SK-N-SH (cell line): ENCODE data around the gene EYA2. TPM values are rescaled to one million over a fixed set of nuclear protein-coding genes. Genes with fewer than 3 reads are reported as not detected.

Experiments used
- CTCF ChIA-PET: fragments of 300-600, 350-600 bp; formaldehyde crosslinking; extraction: SDS; loops from one replicate; lab custom pipeline; 2021; lab: Yijun Ruan, JAX
- POLR2A ChIA-PET: fragments of 350-600 bp; sonication (Branson Sonifier 250); formaldehyde crosslinking; extraction: SDS; loops from one replicate; lab custom pipeline; 2020; ENCODE audit warnings: antibody characterized with exemption, inconsistent platforms; lab: Yijun Ruan, JAX
- DNase-seq: peaks from one replicate; pipeline ENCODE4 v3.0.0; 2012
- H2AFZ ChIP-seq: fragments of 200-600 bp; sonication (generic); 2 replicates; pipeline ENCODE4 v1.8.1; 2016; ENCODE audit warnings: antibody characterized with exemption, mild to moderate bottlenecking, low read depth
- H3F3A ChIP-seq: fragments of 200-600 bp; sonication (generic); replicated peaks from 2 replicates; pipeline ENCODE3; 2016; ENCODE audit warnings: antibody characterized with exemption, mild to moderate bottlenecking; ENCODE audit not compliant: insufficient read depth
- H3K27ac ChIP-seq, 2 experiments: fragments of 200-500 bp in 1 of 2; fragments of 200-600 bp in 1 of 2; sonication (Bioruptor generic) in 1 of 2; sonication (generic), shearing (Covaris generic) in 1 of 2; 2 replicates each; pipeline versions ENCODE4 v1.5.1 to v1.6.1; 2014 to 2016; ENCODE audit warnings: low read depth in 2 of 2, inconsistent platforms in 1 of 2, low read length in 1 of 2, mild to moderate bottlenecking in 1 of 2, mixed read lengths in 1 of 2
- H3K27me3 ChIP-seq: fragments of 200-600 bp; sonication (generic), shearing (Covaris generic); 2 replicates; pipeline ENCODE4 v1.6.1; 2016; ENCODE audit warnings: mixed run types; ENCODE audit not compliant: insufficient read depth
- H3K36me3 ChIP-seq, 2 experiments: fragments of 200-500 bp in 1 of 2; fragments of 200-600 bp in 1 of 2; sonication (Bioruptor generic) in 1 of 2; sonication (generic) in 1 of 2; replicated peaks in 1 of 2; 2 replicates each; pipeline versions ENCODE3 to v1.5.1; 2014 to 2016; ENCODE audit warnings: low read length in 1 of 2, mild to moderate bottlenecking in 1 of 2; ENCODE audit not compliant: insufficient read depth in 2 of 2, control insufficient read depth in 1 of 2
- H3K4me1 ChIP-seq, 2 experiments: fragments of 200-500 bp in 1 of 2; fragments of 200-600 bp in 1 of 2; sonication (Bioruptor generic) in 1 of 2; sonication (generic), shearing (Covaris generic) in 1 of 2; 2 replicates each; pipeline versions ENCODE4 v1.5.1 to v1.6.1; 2014 to 2016; ENCODE audit warnings: low read depth in 1 of 2, low read length in 1 of 2, mixed run types in 1 of 2; ENCODE audit not compliant: insufficient read depth in 2 of 2, control insufficient read depth in 1 of 2
- H3K4me2 ChIP-seq: fragments of 200-600 bp; sonication (generic), shearing (Covaris generic); 2 replicates; pipeline ENCODE4 v1.6.1; 2017; ENCODE audit warnings: mixed run types
- H3K4me3 ChIP-seq, 2 experiments: fragments of 200-500 bp in 1 of 2; fragments of 200-600 bp in 1 of 2; sonication (Bioruptor generic) in 1 of 2; sonication (generic), shearing (Covaris generic) in 1 of 2; 2 replicates each; pipeline versions ENCODE4 v1.5.1 to v1.8.1; 2014 to 2016; ENCODE audit warnings: low read depth in 2 of 2, inconsistent platforms in 1 of 2, low read length in 1 of 2, mild to moderate bottlenecking in 1 of 2, mixed read lengths in 1 of 2, moderate library complexity in 1 of 2
- H3K79me2 ChIP-seq: fragments of 200-600 bp; sonication (generic); 2 replicates; pipeline ENCODE4 v1.8.1; 2017; ENCODE audit warnings: mild to moderate bottlenecking; ENCODE audit not compliant: insufficient read depth
- H3K9ac ChIP-seq: fragments of 200-600 bp; sonication (generic); 2 replicates; pipeline ENCODE4 v1.6.1; 2017; ENCODE audit warnings: mixed run types
- H3K9me2 ChIP-seq: fragments of 200-600 bp; sonication (generic); 2 replicates; pipeline ENCODE4 v1.6.1; 2017; ENCODE audit warnings: mixed run types
- H3K9me3 ChIP-seq: fragments of 200-600 bp; sonication (generic); 2 replicates; pipeline ENCODE4 v1.6.1; 2017; ENCODE audit warnings: mixed run types, mild to moderate bottlenecking, moderate library complexity
- H4K20me1 ChIP-seq: fragments of 200-600 bp; sonication (generic); 2 replicates; pipeline ENCODE4 v1.6.1; 2017; ENCODE audit warnings: mild to moderate bottlenecking, mixed run types; ENCODE audit not compliant: insufficient read depth
- CHD2 ChIP-seq: fragments of 150-350 bp; IDR thresholded peaks from 2 replicates; pipeline ENCODE4 v1.6.1; 2018; ENCODE audit warnings: low read length; ENCODE audit not compliant: partially characterized antibody
- FOSL2 ChIP-seq: IDR thresholded peaks from 2 replicates; pipeline ENCODE4 v1.4.0; 2012; ENCODE audit warnings: low read depth, mild to moderate bottlenecking, moderate library complexity, borderline replicate concordance
- FOXM1 ChIP-seq: IDR thresholded peaks from 2 replicates; pipeline ENCODE4 v1.4.0; 2012; ENCODE audit warnings: low read depth, mild to moderate bottlenecking
- GABPA ChIP-seq: IDR thresholded peaks from 2 replicates; pipeline ENCODE4 v1.4.0; 2012; ENCODE audit warnings: low read depth, mild to moderate bottlenecking
- GATA2 ChIP-seq: sonication (generic); formaldehyde crosslinking; IDR thresholded peaks from 2 replicates; pipeline ENCODE4 v1.5.0; 2020; ENCODE audit warnings: mild to moderate bottlenecking, missing genetic modification reagents
- MAX ChIP-seq: IDR thresholded peaks from 2 replicates; pipeline ENCODE4 v1.4.0; 2012; ENCODE audit warnings: low read depth
- MEF2A ChIP-seq: IDR thresholded peaks from 2 replicates; pipeline ENCODE4 v1.4.0; 2012; ENCODE audit warnings: low read depth, borderline replicate concordance
- NFIC ChIP-seq: IDR thresholded peaks from 2 replicates; pipeline ENCODE4 v1.4.0; 2012; ENCODE audit warnings: borderline replicate concordance
- NRF1 ChIP-seq: IDR thresholded peaks from 2 replicates; pipeline ENCODE4 v1.6.1; 2012; ENCODE audit warnings: low read depth, mild to moderate bottlenecking, low read length
- POLR2AphosphoS5 ChIP-seq: IDR thresholded peaks from 2 replicates; pipeline ENCODE4 v1.6.1; 2012; ENCODE audit warnings: low read depth, low read length
- RCOR1 ChIP-seq: fragments of 150-350 bp; IDR thresholded peaks from 2 replicates; pipeline ENCODE4 v1.6.1; 2017; ENCODE audit warnings: antibody characterized with exemption, low read length
- RFX5 ChIP-seq: IDR thresholded peaks from 2 replicates; pipeline ENCODE4 v1.6.1; 2012; ENCODE audit warnings: mild to moderate bottlenecking, improper control_type of control experiment, low read length
- TAF1 ChIP-seq: IDR thresholded peaks from 2 replicates; pipeline ENCODE4 v1.6.1; 2012; ENCODE audit warnings: low read depth, mild to moderate bottlenecking, low read length, moderate library complexity, borderline replicate concordance
- TCF12 ChIP-seq: IDR thresholded peaks from 2 replicates; pipeline ENCODE4 v1.4.0; 2012
- TEAD4 ChIP-seq: IDR thresholded peaks from 2 replicates; pipeline ENCODE4 v1.4.0; 2012; ENCODE audit warnings: mild to moderate bottlenecking, borderline replicate concordance; ENCODE audit not compliant: insufficient read depth
- USF2 ChIP-seq: fragments of 150-350 bp; IDR thresholded peaks from 2 replicates; pipeline ENCODE4 v1.6.1; 2017; ENCODE audit warnings: antibody characterized with exemption, low read length, low read depth, borderline replicate concordance
- YY1 ChIP-seq: IDR thresholded peaks from 2 replicates; pipeline ENCODE4 v1.4.0; 2012; ENCODE audit warnings: low read depth, mild to moderate bottlenecking
- ZBTB33 ChIP-seq: IDR thresholded peaks from 2 replicates; pipeline ENCODE4 v1.4.0; 2012; ENCODE audit warnings: low read depth, borderline replicate concordance
- WGBS: methylation state at CpG from one replicate; pipeline ENCODE4 v1.1.6; 2017; ENCODE audit warnings: low lambda C conversion rate; 5-methylcytosine and 5-hydroxymethylcytosine counted together
- polyA plus RNA-seq, 3 experiments: library from polyadenylated mRNA; depleted of rRNA; stranded (reverse); fragments of >200 nt; gene quantifications; 2 replicates each; pipeline ENCODE4 v1.2.3, GENCODE V29; 2012
- TF ChIP-seq, protein P1 (sequence below): IDR thresholded peaks from 2 replicates; pipeline ENCODE4 v1.6.1; 2012; ENCODE audit warnings: mild to moderate bottlenecking, low read depth, low read length, moderate library complexity
- TF ChIP-seq, protein P2 (sequence below): fragments of 150-350 bp; IDR thresholded peaks from 2 replicates; pipeline ENCODE4 v1.6.1; 2016; ENCODE audit warnings: mild to moderate bottlenecking, low read depth, low read length

The EYA2 gene
- polyA plus RNA-seq, 1 of the 3 experiments (the other 2 are of a cell fraction) = 0.05 TPM

- H3K79me2 ChIP-seq = no peaks in the 10 kb centered on the region
- no peak overlapping the region for H3K4me2 ChIP-seq
- no peak for DNase-seq
- TF ChIP-seq NFIC (no peak), RFX5 (no peak), CHD2 (no peak), GATA2 (CRISPR knock-in tag) (no peak), FOXM1 (no peak), ZBTB33 (no peak), TCF12 (no peak), FOSL2 (no peak), TAF1 (no peak), POLR2AphosphoS5 (no peak), MEF2A (no peak)
- TF ChIP-seq, protein P1, sequence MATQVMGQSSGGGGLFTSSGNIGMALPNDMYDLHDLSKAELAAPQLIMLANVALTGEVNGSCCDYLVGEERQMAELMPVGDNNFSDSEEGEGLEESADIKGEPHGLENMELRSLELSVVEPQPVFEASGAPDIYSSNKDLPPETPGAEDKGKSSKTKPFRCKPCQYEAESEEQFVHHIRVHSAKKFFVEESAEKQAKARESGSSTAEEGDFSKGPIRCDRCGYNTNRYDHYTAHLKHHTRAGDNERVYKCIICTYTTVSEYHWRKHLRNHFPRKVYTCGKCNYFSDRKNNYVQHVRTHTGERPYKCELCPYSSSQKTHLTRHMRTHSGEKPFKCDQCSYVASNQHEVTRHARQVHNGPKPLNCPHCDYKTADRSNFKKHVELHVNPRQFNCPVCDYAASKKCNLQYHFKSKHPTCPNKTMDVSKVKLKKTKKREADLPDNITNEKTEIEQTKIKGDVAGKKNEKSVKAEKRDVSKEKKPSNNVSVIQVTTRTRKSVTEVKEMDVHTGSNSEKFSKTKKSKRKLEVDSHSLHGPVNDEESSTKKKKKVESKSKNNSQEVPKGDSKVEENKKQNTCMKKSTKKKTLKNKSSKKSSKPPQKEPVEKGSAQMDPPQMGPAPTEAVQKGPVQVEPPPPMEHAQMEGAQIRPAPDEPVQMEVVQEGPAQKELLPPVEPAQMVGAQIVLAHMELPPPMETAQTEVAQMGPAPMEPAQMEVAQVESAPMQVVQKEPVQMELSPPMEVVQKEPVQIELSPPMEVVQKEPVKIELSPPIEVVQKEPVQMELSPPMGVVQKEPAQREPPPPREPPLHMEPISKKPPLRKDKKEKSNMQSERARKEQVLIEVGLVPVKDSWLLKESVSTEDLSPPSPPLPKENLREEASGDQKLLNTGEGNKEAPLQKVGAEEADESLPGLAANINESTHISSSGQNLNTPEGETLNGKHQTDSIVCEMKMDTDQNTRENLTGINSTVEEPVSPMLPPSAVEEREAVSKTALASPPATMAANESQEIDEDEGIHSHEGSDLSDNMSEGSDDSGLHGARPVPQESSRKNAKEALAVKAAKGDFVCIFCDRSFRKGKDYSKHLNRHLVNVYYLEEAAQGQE = no peak
- WGBS = 50% methylated on average over 5 of the region's 5 CpGs
- H3K9me2 ChIP-seq = no peaks in the 10 kb centered on the region
- H3K27me3 ChIP-seq = no peaks in the 10 kb centered on the region; the same call in 1 of the 2 replicates
- H3K9me3 ChIP-seq = no peaks in the 10 kb centered on the region
- H3F3A ChIP-seq = no peaks in the 10 kb centered on the region
- H3K27ac ChIP-seq = no peak overlapping the region
- no peak overlapping the region for H3K9ac ChIP-seq
- ChIA-PET CTCF (no interaction called here), POLR2A (no interaction called here)
- H3K4me3 ChIP-seq = no peak overlapping the region
- H2AFZ ChIP-seq = no peak overlapping the region
- H3K36me3 ChIP-seq = no peaks in the 10 kb centered on the region
- no peaks in the 10 kb centered on the region for H3K4me1 ChIP-seq
- no peaks in the 10 kb centered on the region for H4K20me1 ChIP-seq
These were observed 101.0 kb downstream of the EYA2 start for GRCh38 chr20:46995561-46996142.

GRCh38 chr20:46997187-46997586 lies 102.5 kb downstream of the EYA2 start:
- no peaks in the 10 kb centered on the region for H3K36me3 ChIP-seq
- H3K9me3 ChIP-seq = no peaks in the 10 kb centered on the region
- no peaks in the 10 kb centered on the region; the same call in 1 of the 2 replicates for H3K27me3 ChIP-seq
- no peaks in the 10 kb centered on the region for H4K20me1 ChIP-seq
- no peaks in the 10 kb centered on the region for H3F3A ChIP-seq
- no peak overlapping the region for H3K4me3 ChIP-seq
- no peaks in the 10 kb centered on the region for H3K79me2 ChIP-seq
- POLR2A ChIA-PET = no interaction called here
- no peak overlapping the region for H3K9ac ChIP-seq
- H2AFZ ChIP-seq = no peak overlapping the region
- DNase-seq = no peak
- WGBS = 34% methylated on average over 2 of the region's 2 CpGs
- no peak overlapping the region for H3K4me2 ChIP-seq
- CTCF ChIA-PET = interaction anchor here (0.7 kb wide), 1 partner anchor 18 kb away, joined by 4 read pairs; no protein-coding TSS in a partner anchor
- TF ChIP-seq MEF2A (no peak), CHD2 (no peak), NRF1 (no peak), MAX (no peak), RCOR1 (no peak), GATA2 (CRISPR knock-in tag) (no peak), YY1 (no peak), USF2 (no peak), FOSL2 (no peak), TCF12 (no peak), GABPA (no peak), POLR2AphosphoS5 (no peak), TEAD4 (no peak)
- TF ChIP-seq, protein P2, sequence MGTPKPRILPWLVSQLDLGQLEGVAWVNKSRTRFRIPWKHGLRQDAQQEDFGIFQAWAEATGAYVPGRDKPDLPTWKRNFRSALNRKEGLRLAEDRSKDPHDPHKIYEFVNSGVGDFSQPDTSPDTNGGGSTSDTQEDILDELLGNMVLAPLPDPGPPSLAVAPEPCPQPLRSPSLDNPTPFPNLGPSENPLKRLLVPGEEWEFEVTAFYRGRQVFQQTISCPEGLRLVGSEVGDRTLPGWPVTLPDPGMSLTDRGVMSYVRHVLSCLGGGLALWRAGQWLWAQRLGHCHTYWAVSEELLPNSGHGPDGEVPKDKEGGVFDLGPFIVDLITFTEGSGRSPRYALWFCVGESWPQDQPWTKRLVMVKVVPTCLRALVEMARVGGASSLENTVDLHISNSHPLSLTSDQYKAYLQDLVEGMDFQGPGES = no peak
- no peak overlapping the region for H3K27ac ChIP-seq
- no peaks in the 10 kb centered on the region for H3K4me1 ChIP-seq
- H3K9me2 ChIP-seq = no peaks in the 10 kb centered on the region
